HepG2 (cell line): ENCODE results near the gene SECTM1. TPM values are rescaled to one million over a fixed set of nuclear protein-coding genes. Genes with fewer than 3 reads are reported as not detected.

Source experiments
- ATM ChIP-seq: fragments of 450-650 bp; IDR thresholded peaks from 2 replicates; pipeline ENCODE4 v1.7.1; 2017; ENCODE audit warnings: mild to moderate bottlenecking, borderline replicate concordance
- BRCA1 ChIP-seq: sonication (generic); formaldehyde crosslinking; IDR thresholded peaks from 2 replicates; pipeline ENCODE4 v1.4.0; 2020; ENCODE audit warnings: missing genetic modification reagents
- FOSL1 ChIP-seq: sonication (generic); formaldehyde crosslinking; IDR thresholded peaks from 2 replicates; pipeline ENCODE4 v1.9.0; 2021; ENCODE audit warnings: missing genetic modification reagents, borderline replicate concordance
- FOXP1 ChIP-seq, 2 experiments: fragments of 450-650 bp in 1 of 2; IDR thresholded peaks; 2 replicates each; pipeline ENCODE4 v1.6.1; 2017 to 2018; ENCODE audit warnings: antibody characterized with exemption in 1 of 2
- HNRNPK ChIP-seq: fragments of 200-400 bp; formaldehyde crosslinking; IDR thresholded peaks from 2 replicates; pipeline ENCODE4 v1.6.1; 2018; ENCODE audit warnings: low read length, low read depth, moderate library complexity, mild to moderate bottlenecking; ENCODE audit not compliant: poor library complexity, severe bottlenecking
- ISX ChIP-seq: sonication (generic); formaldehyde crosslinking; conservative IDR thresholded peaks from 2 replicates; pipeline ENCODE4 v1.5.0; 2020; ENCODE audit warnings: missing genetic modification reagents
- MAFG ChIP-seq: sonication (generic); formaldehyde crosslinking; IDR thresholded peaks from 2 replicates; pipeline ENCODE4 v1.5.1; 2020; ENCODE audit warnings: mild to moderate bottlenecking, missing genetic modification reagents
- MXD4 ChIP-seq: IDR thresholded peaks from 2 replicates; pipeline ENCODE4 v1.6.1; 2016; ENCODE audit warnings: mild to moderate bottlenecking, missing biosample characterization, missing genetic modification reagents
- NFRKB ChIP-seq: fragments of 450-650 bp; IDR thresholded peaks from 2 replicates; pipeline ENCODE4 v1.6.1; 2017
- PITX1 ChIP-seq: sonication (generic); formaldehyde crosslinking; IDR thresholded peaks from 2 replicates; pipeline ENCODE4 v1.5.1; 2020; ENCODE audit warnings: mild to moderate bottlenecking, missing genetic modification reagents
- POLR2A ChIP-seq, 2 experiments: IDR thresholded peaks; 2 replicates each; pipeline ENCODE4 v1.6.1; 2011; ENCODE audit warnings: low read depth in 2 of 2, low read length in 2 of 2, mild to moderate bottlenecking in 1 of 2, moderate library complexity in 1 of 2; ENCODE audit not compliant: insufficient read depth in 1 of 2
- PTBP1 ChIP-seq: fragments of 200-400 bp; formaldehyde crosslinking; IDR thresholded peaks from 2 replicates; pipeline ENCODE4 v1.6.1; 2018; ENCODE audit warnings: low read length, low read depth; ENCODE audit not compliant: poor library complexity, severe bottlenecking
- RAD21 ChIP-seq: fragments of 450-650 bp; formaldehyde crosslinking; IDR thresholded peaks from 2 replicates; pipeline ENCODE4 v1.5.0; 2020; ENCODE audit warnings: mild to moderate bottlenecking
- RFXAP ChIP-seq: sonication (generic); formaldehyde crosslinking; IDR thresholded peaks from 2 replicates; pipeline ENCODE4 v1.4.0; 2020; ENCODE audit warnings: missing genetic modification reagents, borderline replicate concordance
- TBP ChIP-seq: sonication (generic); formaldehyde crosslinking; IDR thresholded peaks from 2 replicates; pipeline ENCODE4 v1.5.0; 2020; ENCODE audit warnings: missing genetic modification reagents
- TSC22D2 ChIP-seq: sonication (generic); formaldehyde crosslinking; IDR thresholded peaks from 2 replicates; pipeline ENCODE4 v1.5.1; 2020; ENCODE audit warnings: missing genetic modification reagents, mild to moderate bottlenecking, borderline replicate concordance
- U2AF1 ChIP-seq: fragments of 200-400 bp; formaldehyde crosslinking; optimal IDR thresholded peaks from 2 replicates; pipeline ENCODE3; 2017; ENCODE audit warnings: mild to moderate bottlenecking, low read depth, low read length
- ZBTB44 ChIP-seq: sonication (generic); formaldehyde crosslinking; IDR thresholded peaks from 2 replicates; pipeline ENCODE4 v1.4.0; 2020; ENCODE audit warnings: missing genetic modification reagents
- ZMYM2 ChIP-seq: sonication (generic); formaldehyde crosslinking; IDR thresholded peaks from 2 replicates; pipeline ENCODE4 v1.8.0; 2022; ENCODE audit warnings: mild to moderate bottlenecking, missing genetic modification reagents
- ZNF121 ChIP-seq: sonication (generic); formaldehyde crosslinking; IDR thresholded peaks from 2 replicates; pipeline ENCODE4 v1.5.0; 2020; ENCODE audit warnings: mild to moderate bottlenecking, missing genetic modification reagents
- ZNF354B ChIP-seq: sonication (generic); formaldehyde crosslinking; IDR thresholded peaks from 2 replicates; pipeline ENCODE4 v1.8.0; 2022; ENCODE audit warnings: mild to moderate bottlenecking, missing genetic modification reagents
- ZNF414 ChIP-seq: sonication (generic); formaldehyde crosslinking; IDR thresholded peaks from 2 replicates; pipeline ENCODE4 v1.5.0; 2020; ENCODE audit warnings: missing genetic modification reagents
- ZNF431 ChIP-seq: sonication (generic); formaldehyde crosslinking; IDR thresholded peaks from 2 replicates; pipeline ENCODE4 v1.9.0; 2022; ENCODE audit warnings: missing genetic modification reagents, low read depth, mild to moderate bottlenecking, borderline replicate concordance
- ZNF460 ChIP-seq: sonication (generic); formaldehyde crosslinking; IDR thresholded peaks from 2 replicates; pipeline ENCODE4 v1.5.1; 2020; ENCODE audit warnings: missing genetic modification reagents, mild to moderate bottlenecking, borderline replicate concordance
- ZNF510 ChIP-seq: sonication (generic); formaldehyde crosslinking; IDR thresholded peaks from 2 replicates; pipeline ENCODE4 v1.4.0; 2020; ENCODE audit warnings: low read depth, mild to moderate bottlenecking, missing genetic modification reagents
- ZNF549 ChIP-seq: sonication (generic); formaldehyde crosslinking; IDR thresholded peaks from 2 replicates; pipeline ENCODE4 v1.5.0; 2020; ENCODE audit warnings: missing genetic modification reagents
- ZNF772 ChIP-seq: sonication (generic); formaldehyde crosslinking; IDR thresholded peaks from 2 replicates; pipeline ENCODE4 v1.5.0; 2020; ENCODE audit warnings: mild to moderate bottlenecking, missing genetic modification reagents
- ZNF784 ChIP-seq: sonication (generic); formaldehyde crosslinking; IDR thresholded peaks from 2 replicates; pipeline ENCODE4 v1.5.1; 2020; ENCODE audit warnings: missing genetic modification reagents, mild to moderate bottlenecking, borderline replicate concordance
- ZSCAN30 ChIP-seq: sonication (generic); formaldehyde crosslinking; IDR thresholded peaks from 2 replicates; pipeline ENCODE4 v1.5.0; 2020; ENCODE audit warnings: mild to moderate bottlenecking, missing genetic modification reagents
- polyA plus RNA-seq, 8 experiments: library from polyadenylated mRNA; depleted of rRNA in 3 of 8; stranded (reverse) in 7 of 8; unstranded in 1 of 8; fragments of >200 nt; fragmentation: Illumina TruSeq in 4 of 8; extraction: Trizol in 4 of 8; gene quantifications; 2 replicates each; pipeline versions ENCODE4 v1.2.1 to v1.2.3, GENCODE V29; 2011 to 2016; ENCODE audit warnings: low read depth in 4 of 8, missing spikeins in 1 of 8, mixed read lengths in 1 of 8; ENCODE audit not compliant: insufficient read depth in 1 of 8
- total RNA-seq, 5 experiments: library from RNA; depleted of rRNA; stranded (reverse); fragments of >200 nt; fragmentation: Illumina TruSeq; extraction: Trizol; gene quantifications; 2 replicates each; pipeline ENCODE4 v1.2.3, GENCODE V29; 2016; ENCODE audit warnings: low read depth in 1 of 5

Gene SECTM1
- total and polyA plus RNA-seq, 2 of the 13 experiments (the other 11 are each of a cell fraction or from before 2014, with no cell fraction given) = 3.5 to 5.3 TPM

GRCh38 chr17:82346342-82347300, 13.1 kb upstream of the SECTM1 start (continued):
- TF ChIP-seq ZMYM2 (CRISPR knock-in tag) = peak; percentile 75
- peak; percentile 95 for TF ChIP-seq PITX1 (CRISPR knock-in tag)
- TF ChIP-seq ZNF772 (CRISPR knock-in tag) = peak; percentile 66; the same call in 1 of the 2 replicates
- TF ChIP-seq ZNF414 (CRISPR knock-in tag) = no peak; the same call in 1 of the 2 replicates
- peak; percentile 99 for TF ChIP-seq FOXP1 (IDR thresholded peaks at IDR 0.05)
- peak; percentile 99 for TF ChIP-seq FOXP1 (CRISPR knock-in tag; IDR thresholded peaks at IDR 0.05)
- no peak for TF ChIP-seq ZSCAN30 (CRISPR knock-in tag)
- no peak for TF ChIP-seq NFRKB
- TF ChIP-seq HNRNPK = no peak
- TF ChIP-seq ZNF121 (CRISPR knock-in tag) = peak; percentile 62; the same call in 1 of the 2 replicates
- TF ChIP-seq MXD4 = peak; percentile 82
- no peak for TF ChIP-seq ZNF354B (CRISPR knock-in tag)
- no peak for TF ChIP-seq U2AF1
- TF ChIP-seq ZNF510 (CRISPR knock-in tag) = peak; percentile 89; the same call in 1 of the 2 replicates
- TF ChIP-seq ZBTB44 (CRISPR knock-in tag) = no peak
- peak; percentile 85 for TF ChIP-seq RFXAP (CRISPR knock-in tag)
- peak; percentile 78; the same call in 1 of the 2 replicates for TF ChIP-seq TSC22D2 (CRISPR knock-in tag)
- TF ChIP-seq ISX (CRISPR knock-in tag) = no peak
- peak; percentile 11; the same call in 1 of the 2 replicates for TF ChIP-seq ZNF431 (CRISPR knock-in tag)
- TF ChIP-seq ZNF549 (CRISPR knock-in tag) = no peak
- peak; percentile 68 for TF ChIP-seq RAD21 (CRISPR knock-in tag)
- TF ChIP-seq PTBP1 = no peak
- TF ChIP-seq BRCA1 (CRISPR knock-in tag) = peak; percentile 67; the same call in 1 of the 2 replicates
- TF ChIP-seq ZNF784 (CRISPR knock-in tag) = no peak
- no peak; the same call in 1 of the 2 replicates for TF ChIP-seq ZNF460 (CRISPR knock-in tag)
- TF ChIP-seq POLR2A (IDR thresholded peaks at IDR 0.05; ENCODE audit: insufficient read depth in 1 of 2, low read depth in 2 of 2, low read length in 2 of 2) = peak; percentile 52 to 78; a peak in 3 of 4 replicates
- TF ChIP-seq ATM = no peak
- TF ChIP-seq FOSL1 (CRISPR knock-in tag) = no peak
- TF ChIP-seq MAFG (CRISPR knock-in tag) = no peak
- no peak for TF ChIP-seq TBP (CRISPR knock-in tag)
